NT2/D1 (cell line): ENCODE data around the gene DOK5.

Experiments used
- SUZ12 ChIP-seq: IDR thresholded peaks from 2 replicates; pipeline ENCODE4 v1.6.1; 2011; ENCODE audit not compliant: insufficient read length, insufficient read depth; ENCODE audit errors: extremely low read depth
- ZNF274 ChIP-seq: IDR thresholded peaks from 2 replicates; pipeline ENCODE4 v1.6.1; 2011; ENCODE audit warnings: mild to moderate bottlenecking, low read depth, low read length

DNA sequence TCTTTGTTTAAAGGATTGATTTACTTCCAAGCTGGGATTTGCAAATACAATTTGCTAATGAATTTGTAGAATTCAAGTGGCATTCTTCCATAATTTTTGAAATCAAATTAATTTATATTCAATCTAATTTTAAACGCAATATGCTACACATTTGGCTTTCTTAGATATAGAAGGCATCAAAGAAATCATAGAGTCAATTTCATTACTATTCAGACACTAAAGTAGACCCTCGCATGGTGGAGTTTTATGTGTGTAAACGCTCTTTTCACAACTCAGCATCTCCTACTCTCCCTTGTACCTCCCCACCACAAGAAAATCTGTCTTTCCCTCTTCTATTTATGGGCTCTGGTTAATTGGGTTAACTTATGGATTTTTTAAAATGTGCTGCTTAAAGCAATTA lies 144.3 kb downstream of the DOK5 start:
- TF ChIP-seq SUZ12: no peak
- no peak for TF ChIP-seq ZNF274
